Rectal smooth muscle tissue (tissue), 1 donor: ENCODE measurements around the gene DSE.

ENCODE experiments used
- H3K27ac ChIP-seq: one replicate; pipeline ENCODE4 v1.7.0; 2013; ENCODE audit warnings: low read depth, low read length, inconsistent platforms
- H3K27me3 ChIP-seq: one replicate; pipeline ENCODE4 v1.7.0; 2013; ENCODE audit warnings: low read length; ENCODE audit not compliant: control insufficient read depth, insufficient read depth
- H3K36me3 ChIP-seq: one replicate; pipeline ENCODE4 v1.7.0; 2013; ENCODE audit warnings: low read length; ENCODE audit not compliant: control insufficient read depth, insufficient read depth
- H3K4me1 ChIP-seq: one replicate; pipeline ENCODE4 v1.7.0; 2013; ENCODE audit warnings: low read length; ENCODE audit not compliant: control insufficient read depth, insufficient read depth
- H3K4me3 ChIP-seq: one replicate; pipeline ENCODE4 v1.7.0; 2013; ENCODE audit warnings: low read length
- H3K9ac ChIP-seq: one replicate; pipeline ENCODE4 v1.7.0; 2013; ENCODE audit warnings: low read length

Gene DSE

GRCh38 chr6:116485559-116486184 lies 114.9 kb downstream of the DSE start:
- Histone ChIP-seq H3K27me3 (no peaks in the 10 kb centered on the region), H3K9ac (no peak overlapping the region), H3K4me3 (no peak overlapping the region), H3K4me1 (no peaks in the 10 kb centered on the region), H3K36me3 (no peaks in the 10 kb centered on the region), H3K27ac (no peak overlapping the region)

GRCh38 chr6:116491610-116492330 lies 121.0 kb downstream of the DSE start:
- Histone ChIP-seq H3K27me3 (no peaks in the 10 kb centered on the region), H3K4me1 (no peaks in the 10 kb centered on the region), H3K4me3 (no peak overlapping the region), H3K27ac (no peak overlapping the region), H3K9ac (no peak overlapping the region), H3K36me3 (no peaks in the 10 kb centered on the region)

DNA sequence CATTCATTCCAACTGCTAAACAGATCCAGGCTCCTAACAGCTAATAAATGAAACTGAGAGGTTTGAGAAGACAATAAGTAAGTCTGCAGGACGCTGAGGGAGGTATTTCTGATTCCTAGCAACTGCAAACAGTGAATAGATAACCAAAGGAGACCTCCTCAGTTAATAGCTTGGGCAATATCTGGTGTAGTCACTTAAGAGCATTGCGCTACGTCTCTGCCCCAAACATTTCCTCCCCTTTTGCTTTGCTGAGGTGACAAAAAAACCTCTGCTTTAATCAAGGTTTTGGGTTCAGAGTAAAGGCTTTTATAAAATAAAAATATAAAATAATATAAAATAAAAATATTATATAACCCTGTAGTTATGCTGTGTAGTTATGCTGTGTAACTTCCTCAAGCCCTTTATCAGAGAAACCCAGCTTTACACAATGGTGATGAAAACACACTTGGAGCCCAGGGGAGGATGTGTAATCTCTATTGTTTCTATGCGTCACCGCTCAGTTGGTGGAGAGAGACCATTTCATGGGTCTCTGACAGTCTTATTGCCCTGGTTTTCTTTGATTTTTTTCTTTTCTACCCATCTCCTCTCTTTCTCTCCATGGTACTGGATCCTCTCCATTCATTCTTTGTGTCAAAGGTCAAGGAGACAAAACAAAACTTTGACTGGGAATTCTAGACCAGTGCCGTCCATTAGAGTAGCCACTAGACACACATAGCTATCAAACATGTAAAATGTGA lies 121.8 kb downstream of the DSE start:
- Histone ChIP-seq H3K9ac (no peak overlapping the region), H3K4me3 (no peak overlapping the region), H3K36me3 (no peaks in the 10 kb centered on the region), H3K27ac (no peak overlapping the region), H3K4me1 (no peaks in the 10 kb centered on the region), H3K27me3 (no peaks in the 10 kb centered on the region)
